Nasal cavity respiratory epithelium epithelial cell of viscerocranial mucosa (primary cell): ENCODE data around the gene EGR4. TPM values are rescaled to one million over a fixed set of nuclear protein-coding genes. Genes with fewer than 3 reads are reported as not detected.

Experiments used
- total RNA-seq: library from RNA; depleted of rRNA; stranded (reverse); fragments of >200 nt; gene quantifications from 2 replicates; pipeline ENCODE4 v1.2.3, GENCODE V29; 2014

Gene EGR4
- total RNA-seq: not detected in 2 replicates

GRCh38 chr2:73293534-73294171 lies at the start of gene EGR4:
Gene EGR4 (minus strand): TSS chr2:73293548. CDS start chr2:73293317, 231 bp downstream.

GRCh38 chr2:73284296-73285158 lies 8.8 kb downstream of the EGR4 start, which contains the start of gene FBXO41:
Gene FBXO41 (minus strand): TSS chr2:73284478. CDS start chr2:73269630, 14,848 bp downstream.

Other genes with a start within 250 kb of the EGR4 start
- 3.4 and 13.8 TPM in 2 replicates for gene SFXN5, start 221.8 kb downstream of the EGR4 start, total RNA-seq
- 23.6 and 44.9 TPM in 2 replicates for gene RAB11FIP5, start 180.6 kb downstream of the EGR4 start, total RNA-seq
- not detected in 2 replicates for gene NOTO, start 91.0 kb downstream of the EGR4 start, total RNA-seq
- 20.2 and 28.8 TPM in 2 replicates for gene SMYD5, start 79.3 kb downstream of the EGR4 start, total RNA-seq
- 4.8 and 8.4 TPM in 2 replicates for gene PRADC1, start 60.3 kb downstream of the EGR4 start, total RNA-seq
- 263 and 284 TPM in 2 replicates for gene CCT7, start 59.2 kb downstream of the EGR4 start, total RNA-seq
- gene FBXO41, start 9.1 kb downstream of the EGR4 start, total RNA-seq: 2.4 and 3.4 TPM in 2 replicates
- gene ALMS1, start 92.3 kb upstream of the EGR4 start, total RNA-seq: 9.6 and 18.9 TPM in 2 replicates